OCI-LY1 (cell line): ENCODE measurements around the gene HECW1.
A peak's percentile ranks its signal among the peaks of the same experiment; 100 is the strongest.

Experiments
- H2AFZ ChIP-seq: fragments of 200-600 bp; sonication (generic), shearing (Covaris generic); 2 replicates; pipeline ENCODE4 v1.6.0; 2014; ENCODE audit warnings: antibody characterized with exemption, mild to moderate bottlenecking, low read length
- H3F3A ChIP-seq: fragments of 200-600 bp; sonication (generic), shearing (Covaris generic); 2 replicates; pipeline ENCODE4 v1.6.0; 2014; ENCODE audit warnings: mild to moderate bottlenecking, antibody characterized with exemption, low read length, moderate library complexity; ENCODE audit not compliant: insufficient read depth
- H3K27ac ChIP-seq: fragments of 200-600 bp; sonication (generic); 2 replicates; pipeline ENCODE4 v1.5.1; 2014; ENCODE audit warnings: low read length, mixed run types, mild to moderate bottlenecking, low read depth; ENCODE audit not compliant: poor library complexity, severe bottlenecking
- H3K27me3 ChIP-seq: fragments of 200-600 bp; sonication (generic); 2 replicates; pipeline ENCODE4 v1.6.0; 2014; ENCODE audit warnings: antibody characterized with exemption, mild to moderate bottlenecking, low read length, moderate library complexity; ENCODE audit not compliant: insufficient read depth
- H3K36me3 ChIP-seq: fragments of 200-600 bp; sonication (generic); 2 replicates; pipeline ENCODE4 v1.6.1; 2014; ENCODE audit warnings: mild to moderate bottlenecking, antibody characterized with exemption, low read length, moderate library complexity, mixed read lengths; ENCODE audit not compliant: insufficient read depth
- H3K4me1 ChIP-seq: fragments of 200-600 bp; sonication (generic); 2 replicates; pipeline ENCODE4 v1.5.1; 2014; ENCODE audit warnings: mild to moderate bottlenecking, low read length, moderate library complexity; ENCODE audit not compliant: insufficient read depth, severe bottlenecking
- H3K4me2 ChIP-seq: fragments of 200-600 bp; sonication (generic), shearing (Covaris generic); 2 replicates; pipeline ENCODE4 v1.6.1; 2014; ENCODE audit warnings: low read length
- H3K4me3 ChIP-seq: fragments of 200-600 bp; sonication (generic); 2 replicates; pipeline ENCODE4 v1.5.1; 2014; ENCODE audit warnings: low read length, low read depth, mild to moderate bottlenecking, mixed read lengths; ENCODE audit not compliant: poor library complexity, severe bottlenecking
- H3K79me2 ChIP-seq: fragments of 200-600 bp; shearing (Covaris generic); 2 replicates; pipeline ENCODE4 v1.6.1; 2016; ENCODE audit warnings: mixed run types, low read length, mixed read lengths; ENCODE audit not compliant: insufficient read depth
- H3K9ac ChIP-seq: fragments of 200-600 bp; sonication (generic), shearing (Covaris generic); 2 replicates; pipeline ENCODE4 v1.6.1; 2014; ENCODE audit warnings: mild to moderate bottlenecking, low read length, mixed read lengths
- H3K9me2 ChIP-seq: fragments of 200-600 bp; sonication (generic), shearing (Covaris generic); 2 replicates; pipeline ENCODE4 v1.6.1; 2014; ENCODE audit warnings: low read depth, mild to moderate bottlenecking, low read length, mixed read lengths
- H3K9me3 ChIP-seq: fragments of 200-600 bp; shearing (Covaris generic); 2 replicates; pipeline ENCODE4 v1.6.1; 2014; ENCODE audit warnings: low read length, mixed read lengths
- H4K20me1 ChIP-seq: fragments of 200-600 bp; sonication (generic), shearing (Covaris generic); 2 replicates; pipeline ENCODE4 v1.6.0; 2016; ENCODE audit warnings: mild to moderate bottlenecking, low read length; ENCODE audit not compliant: insufficient read depth
- CTCF ChIP-seq: fragments of 200-600 bp; sonication (generic), shearing (Covaris generic); IDR thresholded peaks from 2 replicates; pipeline ENCODE4 v1.5.1; 2017; ENCODE audit warnings: mild to moderate bottlenecking, antibody characterized with exemption, low read length, moderate library complexity, mixed read lengths
- EZH2 ChIP-seq: fragments of 200-600 bp; sonication (generic), shearing (Covaris generic); IDR thresholded peaks from 2 replicates; pipeline ENCODE4 v1.8.0; 2017; ENCODE audit warnings: borderline replicate concordance, mixed run types, mild to moderate bottlenecking, antibody characterized with exemption, low read length, moderate library complexity, mixed read lengths

HECW1 gene

GRCh38 chr7:43475983-43476382 lies 363.5 kb downstream of the HECW1 start:
- Histone ChIP-seq H3K4me1 (no peaks in the 10 kb centered on the region), H4K20me1 (no peaks in the 10 kb centered on the region), H3K27ac (no peak overlapping the region), H3K27me3 (no peaks in the 10 kb centered on the region; the same call in 1 of the 2 replicates), H3K9me2 (no peaks in the 10 kb centered on the region), H3K9ac (no peak overlapping the region), H3K4me2 (no peak overlapping the region), H3K9me3 (no peaks in the 10 kb centered on the region), H2AFZ (no peak overlapping the region), H3K36me3 (no peaks in the 10 kb centered on the region), H3K79me2 (no peaks in the 10 kb centered on the region), H3F3A (no peaks in the 10 kb centered on the region), H3K4me3 (no peak overlapping the region)
- TF ChIP-seq EZH2, result no peak
- TF ChIP-seq CTCF, result no peak

DNA sequence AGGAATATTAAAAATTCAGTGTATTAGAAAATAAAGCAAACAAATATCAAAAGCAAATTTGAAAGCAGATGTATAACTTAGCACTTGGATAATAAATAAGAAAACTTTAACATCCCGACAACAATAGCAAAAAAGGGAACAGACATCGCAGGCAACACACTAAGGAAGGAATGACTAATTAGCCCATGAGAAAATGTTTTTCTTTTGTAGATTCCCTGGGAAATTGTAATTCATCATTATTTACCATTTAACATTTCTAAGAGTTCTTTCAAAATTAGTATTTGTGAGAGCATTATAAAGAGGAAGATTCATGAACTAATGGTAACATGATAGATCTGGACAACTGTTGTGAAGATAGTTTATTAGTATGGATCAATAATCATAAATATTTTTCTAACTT lies 364.4 kb downstream of the HECW1 start:
- H3K9me2 ChIP-seq, result no peaks in the 10 kb centered on the region
- no peak overlapping the region for H3K27ac ChIP-seq

GRCh38 chr7:43479042-43479441 lies 366.6 kb downstream of the HECW1 start:
- Histone ChIP-seq H3K9me3 (no peaks in the 10 kb centered on the region), H2AFZ (no peak overlapping the region), H3F3A (no peaks in the 10 kb centered on the region), H3K27ac (no peak overlapping the region), H3K4me1 (no peaks in the 10 kb centered on the region), H3K79me2 (no peaks in the 10 kb centered on the region), H3K4me3 (no peak overlapping the region), H4K20me1 (no peaks in the 10 kb centered on the region), H3K9me2 (no peaks in the 10 kb centered on the region), H3K4me2 (no peak overlapping the region), H3K36me3 (no peaks in the 10 kb centered on the region), H3K27me3 (no peaks in the 10 kb centered on the region), H3K9ac (no peak overlapping the region)
- TF ChIP-seq EZH2 (no peak), CTCF (peak; percentile 30)

More for the DNA sequence above, 364.4 kb downstream of the HECW1 start:
- Histone ChIP-seq H3K9me3 (no peaks in the 10 kb centered on the region), H3K9ac (no peak overlapping the region), H3K4me3 (no peak overlapping the region), H3K4me1 (no peaks in the 10 kb centered on the region), H3K4me2 (no peak overlapping the region), H2AFZ (no peak overlapping the region), H4K20me1 (no peaks in the 10 kb centered on the region), H3K36me3 (no peaks in the 10 kb centered on the region), H3F3A (no peaks in the 10 kb centered on the region), H3K27me3 (no peaks in the 10 kb centered on the region), H3K79me2 (no peaks in the 10 kb centered on the region)
- TF ChIP-seq EZH2 (no peak), CTCF (no peak)
